Stimulated activated naive CD4-positive, alpha-beta T cell treated with Interleukin-2 at 50 U/mL for 16 hours (primary cell): ENCODE data around the gene AGK.
"Not testable (repeated sequence)": the region's sequence is repeated elsewhere in the genome, so short reads cannot be mapped to it uniquely, and the experiment has no call there.

Experiments
- DNase-seq: peaks from one replicate; lab custom pipeline; 2025; lab: John Stamatoyannopoulos, UW

AGK gene

GRCh38 chr7:141587304-141587703, 36.1 kb downstream of the AGK start:
- DNase-seq: no peak

DNA sequence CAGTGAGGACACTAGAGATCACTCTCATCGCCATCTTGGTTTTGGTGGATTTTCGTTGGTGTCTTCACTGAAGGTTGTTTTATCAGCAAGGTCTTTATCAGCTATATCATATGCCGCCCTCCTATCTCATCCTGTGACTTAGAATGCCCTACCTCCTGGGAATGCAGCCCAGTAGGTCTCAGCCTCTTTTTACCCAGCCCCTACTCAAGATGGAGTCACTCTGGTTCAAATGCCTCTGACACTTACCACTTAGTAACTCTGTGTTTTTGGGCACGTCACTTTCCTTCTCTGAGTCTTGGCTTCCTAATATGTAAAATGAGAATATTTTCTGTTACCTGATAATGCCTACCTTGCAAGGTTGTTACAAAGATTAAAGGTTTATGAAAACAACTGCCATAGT, 37.7 kb downstream of the AGK start:
- DNase-seq: no peak

DNA sequence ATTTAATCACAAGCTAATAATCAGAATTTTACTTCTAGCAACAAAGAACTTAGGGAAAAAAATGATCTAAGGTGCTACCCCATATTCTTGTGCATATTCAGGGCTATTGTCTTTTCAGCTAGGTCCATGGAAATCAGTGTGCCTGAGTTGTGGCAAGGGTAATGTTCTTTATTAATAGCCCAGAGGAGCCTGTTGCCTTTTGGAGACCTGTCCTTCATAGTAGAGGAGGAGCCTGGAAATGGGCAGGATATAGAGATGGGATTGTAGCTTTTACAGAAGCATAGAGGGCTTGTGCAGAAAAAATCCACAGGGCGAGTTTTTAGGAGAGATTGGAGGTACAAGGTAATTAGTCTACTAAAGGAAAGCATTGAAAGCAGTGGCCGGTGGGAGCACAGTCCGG, 38.9 kb downstream of the AGK start:
- DNase-seq: no peak

GRCh38 chr7:141590666-141591065, 39.5 kb downstream of the AGK start:
- DNase-seq: no peak

- no peak for DNase-seq
These were observed 41.9 kb downstream of the AGK start for GRCh38 chr7:141593134-141593533.

GRCh38 chr7:141597966-141598365, 46.8 kb downstream of the AGK start:
- DNase-seq: no peak

GRCh38 chr7:141598408-141598807, 47.2 kb downstream of the AGK start:
- no peak for DNase-seq

- DNase-seq: no peak
These were observed 49.2 kb downstream of the AGK start for GRCh38 chr7:141600168-141601006.

GRCh38 chr7:141609576-141609975, 58.4 kb downstream of the AGK start:
- no peak for DNase-seq

- no peak for DNase-seq
These were observed 59.5 kb downstream of the AGK start for GRCh38 chr7:141610671-141611070.

GRCh38 chr7:141612861-141613260, 61.7 kb downstream of the AGK start:
- no peak for DNase-seq

GRCh38 chr7:141617280-141617679, 66.1 kb downstream of the AGK start:
- no peak for DNase-seq

GRCh38 chr7:141619745-141620144, 68.5 kb downstream of the AGK start:
- no peak for DNase-seq

GRCh38 chr7:141624763-141625162, 73.6 kb downstream of the AGK start:
- DNase-seq: no peak

- DNase-seq: no peak
These were observed 79.4 kb downstream of the AGK start for GRCh38 chr7:141630621-141631020.

GRCh38 chr7:141631525-141631924, 80.3 kb downstream of the AGK start:
- DNase-seq: no peak

DNA sequence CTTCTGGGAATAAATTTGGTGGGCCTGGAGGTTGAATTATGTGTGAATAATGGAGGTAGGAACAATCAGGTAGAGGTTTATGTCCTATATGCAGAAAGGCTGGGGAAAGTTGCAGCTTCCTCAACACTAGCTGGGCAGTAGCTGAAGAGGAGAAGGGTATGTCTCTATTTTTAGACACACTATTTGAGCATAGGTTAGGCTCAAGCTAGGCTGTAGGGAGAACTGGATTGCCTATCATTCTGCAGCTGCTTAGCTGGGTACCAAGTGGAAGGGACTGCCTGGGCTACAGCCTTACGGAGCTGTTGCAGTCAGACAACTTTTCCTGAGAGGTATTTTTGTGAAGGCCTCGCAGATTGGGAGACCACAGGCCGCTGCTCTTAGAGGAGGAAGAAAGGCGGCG, 82.9 kb downstream of the AGK start:
- DNase-seq: no peak

DNA sequence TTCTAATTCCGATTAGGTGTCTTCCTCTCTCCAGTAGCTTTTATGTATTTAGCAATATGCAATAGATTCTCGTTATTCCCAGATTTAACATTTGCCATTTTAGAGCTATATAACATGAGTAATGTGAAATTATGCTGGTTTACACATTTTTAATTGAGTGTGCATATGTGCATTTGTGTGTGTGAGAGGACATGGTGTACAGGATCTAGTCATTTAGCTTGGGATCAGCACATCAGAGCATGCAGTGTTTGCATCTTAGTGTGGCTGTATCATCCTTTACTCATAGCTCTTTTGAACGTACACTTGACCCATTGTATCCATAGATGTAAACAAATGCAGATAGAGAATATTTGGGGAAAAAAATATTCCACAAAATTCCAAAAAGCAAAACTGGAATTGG, 84.8 kb downstream of the AGK start:
- no peak for DNase-seq

DNA sequence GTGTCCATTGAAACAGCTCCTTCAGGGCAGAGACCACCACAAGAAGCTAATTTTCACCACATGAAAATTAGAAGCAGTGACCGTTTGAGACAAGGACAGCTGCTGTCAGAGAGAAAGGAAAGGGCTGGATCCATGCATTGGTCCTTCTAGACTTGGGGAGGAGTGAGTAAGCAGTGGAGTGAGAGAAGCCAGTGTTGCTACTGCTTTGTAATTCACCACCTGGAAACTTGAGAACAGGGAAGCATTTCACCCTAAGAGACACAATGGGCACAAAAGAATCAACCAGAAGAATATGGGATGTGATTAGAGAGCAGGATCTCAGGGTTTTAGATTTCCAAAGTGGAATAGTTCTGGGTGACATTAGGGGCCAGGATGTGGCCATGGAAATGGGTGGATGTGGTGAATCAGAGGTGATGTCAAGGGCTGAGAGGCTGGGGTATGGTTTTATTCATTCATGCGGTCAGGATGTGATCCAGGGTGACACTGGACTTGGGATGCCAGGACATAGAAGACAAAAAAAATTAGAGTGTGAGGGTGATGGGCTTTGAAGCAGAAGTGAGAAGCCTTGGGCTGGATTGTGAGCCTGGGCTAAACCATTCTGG, 89.1 kb downstream of the AGK start:
- no peak for DNase-seq

DNA sequence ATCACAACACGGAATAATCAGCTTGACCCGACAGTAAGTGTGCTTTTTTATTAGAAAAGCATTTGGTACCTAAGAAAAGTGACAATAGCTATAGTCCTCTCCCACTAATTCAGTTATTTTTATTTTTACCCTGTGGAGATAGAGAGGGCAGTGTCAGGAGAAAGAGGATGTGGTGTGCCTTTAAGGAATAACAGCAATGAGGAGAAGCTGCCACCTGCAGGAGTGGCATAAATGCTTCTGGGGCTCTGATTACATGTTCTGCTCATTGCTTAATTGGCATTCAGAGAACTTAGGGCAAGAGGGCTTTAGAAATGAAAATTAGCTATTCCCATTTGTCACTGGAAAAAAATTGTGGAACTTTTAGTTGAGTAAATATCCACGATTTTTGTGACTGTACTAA, 90.7 kb downstream of the AGK start:
- DNase-seq: no peak

GRCh38 chr7:141645188-141645587, 94.0 kb downstream of the AGK start:
- no peak for DNase-seq

DNA sequence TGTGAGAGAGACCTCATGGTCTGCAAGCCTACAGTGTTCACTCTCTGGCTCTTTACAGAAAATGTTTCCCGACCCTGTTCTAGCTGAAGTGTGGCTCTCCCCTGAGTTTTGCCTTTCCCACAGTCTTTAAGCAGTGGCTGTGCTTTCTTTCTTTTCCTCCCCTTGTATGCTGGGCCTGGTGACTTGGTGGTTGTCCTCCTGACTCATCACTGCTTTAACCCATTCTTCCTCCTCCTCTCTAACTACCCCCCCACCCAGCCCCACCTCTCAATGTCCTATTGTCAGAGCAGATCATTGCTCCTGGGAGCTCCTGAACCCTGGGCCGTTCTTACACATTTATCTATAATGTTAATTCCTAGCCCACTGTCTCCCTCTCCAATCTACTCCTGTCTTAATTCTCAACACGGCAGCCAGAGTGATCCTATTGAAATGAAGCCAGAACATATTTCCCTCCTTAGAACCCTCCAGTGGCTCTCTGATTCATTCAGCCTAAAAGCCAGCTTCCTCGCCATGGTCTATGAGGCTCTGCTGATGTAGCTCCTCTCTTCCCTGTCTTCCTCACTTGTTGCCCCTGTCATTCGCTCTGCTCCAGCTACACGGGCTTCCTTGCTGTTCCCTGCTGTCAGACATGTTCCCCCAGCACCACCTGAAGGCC, 95.7 kb downstream of the AGK start:
- no peak for DNase-seq

DNA sequence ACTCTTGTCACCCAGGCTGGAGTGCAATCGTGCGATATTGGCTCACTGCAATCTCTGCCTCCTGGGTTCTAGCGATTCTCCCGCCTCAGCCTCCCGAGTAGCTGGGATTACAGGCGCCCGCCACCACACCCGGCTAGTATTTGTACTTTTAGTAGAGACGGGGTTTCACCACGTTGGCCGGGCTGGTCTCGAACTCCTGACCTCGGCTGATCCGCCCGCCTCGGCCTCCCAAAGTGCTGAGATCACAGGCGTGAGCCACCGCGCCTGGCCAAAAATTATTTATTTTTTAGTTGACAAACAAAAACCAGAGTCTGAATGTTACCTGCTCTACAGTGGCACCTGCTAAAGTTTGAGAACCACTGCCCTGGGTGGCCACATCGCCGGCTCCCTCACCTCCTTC, 96.5 kb downstream of the AGK start:
- DNase-seq: not testable (repeated sequence)
